ENCODE results near the gene REC8.

- no peak for TF ChIP-seq CTCF (IDR thresholded peaks at IDR 0.05; ENCODE audit: insufficient read depth, low read depth, low read length)
- TF ChIP-seq EZH2 (IDR thresholded peaks at IDR 0.05; ENCODE audit: insufficient read depth, low read length): no peak
Observed at GRCh38 chr14:24159777-24160498, 11.9 kb upstream of the REC8 start.
